Lung (tissue), 12 donors: Measurements from ENCODE around the gene BACE2. TPM values are rescaled to one million over a fixed set of nuclear protein-coding genes. Genes with fewer than 3 reads are reported as not detected.

ENCODE experiments used
- ATAC-seq: fragments of 200-7000 bp; cut with Tn5 transposase; one replicate; pipeline ENCODE4 v1.9.1; 2020; ENCODE audit warnings: moderate number of reproducible peaks; ENCODE audit not compliant: insufficient read depth, low FRiP score
- DNase-seq, 3 donors: peaks; one replicate each; pipeline ENCODE4 v3.0.0-alpha.2; 2013 to 2017
- H3K27ac ChIP-seq, 2 donors: one replicate each; pipeline ENCODE4 v1.5.1; 2013; ENCODE audit warnings: mild to moderate bottlenecking in 2 of 2, moderate library complexity in 2 of 2, control low read depth in 1 of 2, inconsistent platforms in 1 of 2, low read depth in 1 of 2, low read length in 1 of 2
- H3K27me3 ChIP-seq, 3 donors: one replicate each; pipeline ENCODE4 v1.5.1; 2013; ENCODE audit warnings: low read length in 2 of 3; ENCODE audit not compliant: control insufficient read depth in 3 of 3, insufficient read depth in 3 of 3
- H3K36me3 ChIP-seq, 4 donors: one replicate each; pipeline ENCODE4 v1.5.1; 2013; ENCODE audit warnings: low read length in 4 of 4, mild to moderate bottlenecking in 1 of 4, moderate library complexity in 1 of 4; ENCODE audit not compliant: control insufficient read depth in 4 of 4, insufficient read depth in 4 of 4
- H3K4me1 ChIP-seq, 5 donors: one replicate each; pipeline ENCODE4 v1.5.1; 2013; ENCODE audit warnings: low read length in 5 of 5, mild to moderate bottlenecking in 2 of 5, moderate library complexity in 1 of 5; ENCODE audit not compliant: control insufficient read depth in 5 of 5, insufficient read depth in 5 of 5
- H3K4me3 ChIP-seq: one replicate; pipeline ENCODE4 v1.5.1; 2013; ENCODE audit warnings: mild to moderate bottlenecking, control low read depth, moderate library complexity
- H3K9ac ChIP-seq, 2 donors: one replicate each; pipeline ENCODE4 v1.5.1; 2013; ENCODE audit warnings: low read length in 2 of 2, control low read depth in 1 of 2; ENCODE audit not compliant: insufficient read depth in 1 of 2
- H3K9me3 ChIP-seq, 4 donors: one replicate each; pipeline ENCODE4 v1.5.1; 2013; ENCODE audit warnings: low read length in 3 of 4, mild to moderate bottlenecking in 1 of 4, moderate library complexity in 1 of 4; ENCODE audit not compliant: control insufficient read depth in 4 of 4, insufficient read depth in 3 of 4
- CTCF ChIP-seq: IDR thresholded peaks from 2 replicates; pipeline ENCODE4 v1.5.1; 2012; ENCODE audit warnings: mild to moderate bottlenecking; ENCODE audit errors: control extremely low read depth, extremely low read depth
- WGBS, 2 donors: extraction: QIAGEN DNeasy Blood & Tissue Kit; methylation state at CpG; one replicate each; pipeline ENCODE4 v1.1.7; 2013; 5-methylcytosine and 5-hydroxymethylcytosine counted together
- polyA plus RNA-seq, 2 donors: library from polyadenylated mRNA; stranded (reverse); fragments of 200-250 nt; gene quantifications; one replicate each; pipeline ENCODE4 v1.2.1, GENCODE V29; 2013
- total RNA-seq, 2 donors: library from RNA; depleted of rRNA in 1 of 2; stranded (reverse); fragments of >200 nt in 1 of 2; gene quantifications; one replicate each; pipeline ENCODE4 v1.2.1, GENCODE V29; 2014 to 2021
- donor health status: control.
- donor health status: control.
- donor health status: Bipolar disorder and iron deficiency.
- donor health status: healthy.
- donor health status: DM: yes; HTN: yes; CAD: no.

BACE2 gene
- total and polyA plus RNA-seq, 4 donors: 9.3 to 49.9 (median 33.8) TPM

- WGBS, 2 donors: 85 to 90% methylated on average over 5 of the region's 5 CpGs
These were observed 5.9 kb upstream of the BACE2 start for GRCh38 chr21:41162096-41162495.

GRCh38 chr21:41163091-41163490 lies 4.9 kb upstream of the BACE2 start:
- Histone ChIP-seq H3K27me3 (no peaks in the 10 kb centered on the region), H3K27ac (no peak overlapping the region), H3K36me3 (no peaks in the 10 kb centered on the region), H3K9ac (no peak overlapping the region), H3K4me3 (no peak overlapping the region), H3K4me1 (peaks cover 0 to 3% (median 0%) of the 10 kb centered on the region in 5 donors), H3K9me3 (no peaks in the 10 kb centered on the region)
- WGBS, 2 donors: 92 to 97% methylated on average over 8 of the region's 8 CpGs
- no peak for DNase-seq
- TF ChIP-seq CTCF: no peak
- no peak for ATAC-seq

More at GRCh38 chr21:41162096-41162495, 5.9 kb upstream of the BACE2 start:
- no peak overlapping the region for H3K9ac ChIP-seq
- DNase-seq (no peak), ATAC-seq (no peak)
- H3K36me3 ChIP-seq: no peaks in the 10 kb centered on the region
- no peak for TF ChIP-seq CTCF
- no peak overlapping the region for H3K27ac ChIP-seq
- H3K4me3 ChIP-seq: no peak overlapping the region
- no peaks in the 10 kb centered on the region for H3K27me3 ChIP-seq
- H3K4me1 ChIP-seq: peaks cover 0 to under 1% (median 0%) of the 10 kb centered on the region in 5 donors
- no peaks in the 10 kb centered on the region for H3K9me3 ChIP-seq

- WGBS, 2 donors: 93 to 94% methylated on average over 4 of the region's 4 CpGs
- Histone ChIP-seq H3K36me3 (no peaks in the 10 kb centered on the region), H3K9me3 (no peaks in the 10 kb centered on the region), H3K4me3 (no peak overlapping the region), H3K9ac (no peak overlapping the region), H3K27ac (no peak overlapping the region), H3K4me1 (peaks cover 0 to 3% (median 0%) of the 10 kb centered on the region in 5 donors), H3K27me3 (no peaks in the 10 kb centered on the region)
- no peak for ATAC-seq
- no peak for DNase-seq
- no peak for TF ChIP-seq CTCF
These were observed 3.9 kb upstream of the BACE2 start for GRCh38 chr21:41164052-41164451.
